ENCODE measurements around the gene SLC24A4.

GRCh38 chr14:92449404-92450181 lies 126.6 kb downstream of the SLC24A4 start:
- TF ChIP-seq CTCF (IDR thresholded peaks at IDR 0.05; ENCODE audit: insufficient read depth, low read length) (no peak), POLR2AphosphoS5 (IDR thresholded peaks at IDR 0.05; ENCODE audit: low read depth) (no peak)
